GM18505 (cell line): ENCODE measurements around the gene LYZL6.
"Not testable (repeated sequence)": the region's sequence is repeated elsewhere in the genome, so short reads cannot be mapped to it uniquely, and the experiment has no call there.

Source experiments
- ATAC-seq: cut with Tn5 transposase; IDR thresholded peaks from one replicate; pipeline ENCODE4 v1.9.1; 2021; ENCODE audit not compliant: unreplicated experiment
- POLR2A ChIP-seq: IDR thresholded peaks from 4 replicates; pipeline ENCODE4 v1.6.1; 2011; ENCODE audit warnings: borderline replicate concordance; ENCODE audit not compliant: insufficient read depth, insufficient read length; ENCODE audit errors: extremely low read depth

LYZL6 gene

DNA sequence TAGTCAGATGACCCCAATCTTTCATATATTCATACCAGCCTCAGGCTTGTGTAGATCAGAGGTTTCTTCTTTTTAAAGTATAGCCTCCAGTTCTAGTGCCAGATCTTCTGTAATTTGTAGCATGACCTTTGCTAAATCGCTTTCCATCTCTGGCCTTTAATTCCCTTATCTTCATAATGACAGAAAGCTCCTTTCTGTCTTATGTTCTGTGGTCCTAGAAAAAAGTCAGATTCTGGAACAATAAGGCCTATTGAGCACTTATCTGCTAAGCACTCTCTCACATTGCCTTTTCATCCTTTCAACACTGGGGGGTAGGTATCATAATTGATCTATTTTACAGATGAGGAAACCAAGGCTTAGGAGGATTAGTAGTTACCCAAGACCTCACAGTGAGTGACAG is 28.6 kb upstream of the LYZL6 start:
- TF ChIP-seq POLR2A = no peak
- no peak for ATAC-seq

DNA sequence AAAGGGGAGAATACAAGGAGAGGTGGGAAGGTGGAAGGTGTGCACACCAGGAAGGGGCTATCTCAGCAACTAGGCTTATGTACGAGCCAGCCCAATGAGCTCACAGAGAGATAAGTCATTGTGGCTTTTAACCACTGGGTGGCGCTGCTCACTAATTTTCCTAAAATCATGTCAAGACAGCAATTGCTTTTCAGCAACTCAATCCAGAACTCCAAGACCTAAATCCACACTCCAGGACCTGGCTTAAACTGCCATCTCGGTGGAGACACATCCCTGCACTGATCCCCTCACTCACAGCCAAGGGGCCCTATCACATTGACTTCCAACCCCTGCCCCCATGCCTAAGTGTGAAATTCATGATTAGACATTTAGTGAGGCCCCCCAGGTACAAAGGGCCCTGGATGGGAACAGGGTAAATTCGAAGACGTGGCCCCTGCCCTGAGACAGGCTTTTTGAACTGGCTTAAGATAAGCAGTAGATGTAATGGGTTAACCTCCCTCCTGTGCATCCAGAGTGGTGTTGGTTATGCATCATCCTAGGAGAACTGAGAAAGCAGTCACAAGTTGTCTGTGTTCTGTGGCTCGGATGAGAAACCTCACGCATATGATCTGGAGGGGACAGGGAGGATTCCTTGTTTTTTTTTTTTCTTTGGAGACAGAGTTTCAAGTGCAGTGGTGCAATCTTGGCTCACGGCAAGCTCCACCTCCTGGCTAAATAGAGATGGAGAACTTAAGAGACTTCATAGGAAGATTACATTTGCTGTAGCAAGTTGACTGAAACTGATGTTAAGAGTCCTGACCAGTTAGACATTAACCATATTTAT is 26.3 kb upstream of the LYZL6 start:
- no peak for ATAC-seq
- no peak for TF ChIP-seq POLR2A

DNA sequence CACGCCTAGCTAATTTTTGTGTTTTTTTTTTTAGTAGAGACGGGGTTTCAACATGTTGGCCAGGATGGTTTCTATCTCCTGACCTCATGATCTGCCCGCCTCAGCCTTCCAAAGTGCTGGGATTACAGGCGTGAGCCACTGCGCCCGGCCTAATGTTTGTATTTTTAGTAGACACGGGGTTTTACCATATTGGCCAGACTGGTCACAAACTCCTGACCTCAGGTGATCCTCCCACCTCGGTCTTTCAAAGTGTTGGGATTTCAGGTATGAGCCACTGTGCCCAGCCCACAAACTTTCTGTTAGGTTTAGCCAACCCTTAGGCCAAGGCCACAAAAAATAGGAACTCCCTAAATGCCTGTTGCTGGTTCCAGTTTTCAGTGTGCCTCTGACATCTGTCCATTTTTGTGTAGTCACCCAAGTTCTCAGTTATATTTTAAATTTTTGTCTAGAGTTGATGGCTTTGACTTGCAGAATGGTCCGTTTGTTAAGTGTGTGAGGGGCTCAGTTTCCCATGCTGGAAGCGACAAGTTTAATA is 25.1 kb upstream of the LYZL6 start:
- no peak for ATAC-seq
- no peak for TF ChIP-seq POLR2A

DNA sequence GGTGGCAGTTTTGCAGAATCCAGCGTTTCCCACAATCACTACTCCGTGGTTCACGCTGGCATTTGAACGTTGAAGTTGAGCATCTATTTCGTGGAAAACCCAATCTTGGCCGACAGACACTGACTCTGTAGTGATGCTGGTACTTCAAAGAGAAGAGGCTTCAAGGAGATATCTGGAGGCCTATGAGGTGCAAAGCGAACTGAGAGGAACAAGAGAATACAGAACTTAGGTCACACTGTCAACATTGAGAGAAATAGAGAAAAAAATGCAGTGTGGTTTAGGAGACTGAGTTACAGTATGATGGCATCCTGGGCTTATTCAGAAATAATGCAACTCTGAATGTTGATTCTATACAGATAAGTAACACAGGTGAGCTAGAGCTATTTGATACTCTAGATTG is 21.8 kb upstream of the LYZL6 start:
- no peak for TF ChIP-seq POLR2A
- ATAC-seq = no peak

DNA sequence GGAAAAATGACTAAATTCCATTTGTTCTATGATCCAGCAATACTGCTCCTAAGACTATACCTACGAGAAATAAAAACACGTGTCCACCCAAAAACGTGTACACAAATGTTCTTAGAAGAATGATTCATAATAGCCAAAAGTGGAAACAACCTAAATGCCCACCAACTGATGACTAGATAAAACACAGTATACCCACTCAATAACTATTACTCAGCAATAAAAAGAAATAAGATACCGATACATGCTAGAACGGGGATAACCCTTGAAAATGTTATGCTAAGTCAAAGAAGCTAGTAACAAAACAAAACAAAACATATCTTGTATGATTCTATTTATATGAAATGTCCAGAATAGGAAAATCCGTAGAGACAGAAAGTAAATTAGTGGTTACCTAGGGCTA is 20.1 kb upstream of the LYZL6 start:
- no peak for ATAC-seq
- TF ChIP-seq POLR2A = no peak

DNA sequence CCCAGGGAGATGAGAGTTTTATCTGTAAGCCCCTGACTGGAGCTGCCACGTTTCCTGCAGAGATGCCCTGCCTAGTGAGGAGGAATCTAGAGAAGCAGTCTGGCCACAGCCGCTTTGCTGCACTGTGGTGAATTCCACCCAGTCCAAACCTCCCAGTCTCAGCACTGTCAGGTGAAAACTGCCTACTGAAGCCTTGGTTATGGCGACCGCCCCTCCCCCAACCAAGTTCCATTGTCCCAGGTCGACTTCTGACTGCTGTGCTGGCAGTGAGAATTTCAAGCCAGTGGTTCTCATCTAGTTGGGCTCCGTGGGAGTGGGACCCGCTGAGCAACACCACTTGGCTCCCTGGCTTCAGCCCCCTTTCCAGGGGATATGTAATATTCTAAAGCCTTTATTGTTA is 10.2 kb upstream of the LYZL6 start:
- no peak for TF ChIP-seq POLR2A
- no peak for ATAC-seq

DNA sequence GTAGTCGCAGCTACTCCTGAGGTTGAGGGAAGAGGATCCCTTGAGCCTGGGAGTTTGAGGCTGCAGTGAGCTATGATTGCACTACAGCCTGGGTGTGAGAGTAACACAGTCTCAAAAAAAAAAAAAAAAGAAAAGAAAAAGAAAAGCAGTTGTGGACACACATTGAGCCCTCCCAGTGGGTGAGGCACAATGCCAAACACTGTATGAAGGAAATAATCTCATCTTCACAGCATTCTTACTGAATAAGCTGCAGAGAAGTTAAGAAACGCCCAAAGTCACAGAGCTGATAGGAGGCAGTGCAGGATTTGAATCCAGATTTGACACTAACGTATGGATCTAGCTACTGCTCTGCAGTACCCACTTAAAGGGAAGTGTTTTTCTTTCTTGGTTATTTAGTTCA is 5.9 kb upstream of the LYZL6 start:
- ATAC-seq = no peak

DNA sequence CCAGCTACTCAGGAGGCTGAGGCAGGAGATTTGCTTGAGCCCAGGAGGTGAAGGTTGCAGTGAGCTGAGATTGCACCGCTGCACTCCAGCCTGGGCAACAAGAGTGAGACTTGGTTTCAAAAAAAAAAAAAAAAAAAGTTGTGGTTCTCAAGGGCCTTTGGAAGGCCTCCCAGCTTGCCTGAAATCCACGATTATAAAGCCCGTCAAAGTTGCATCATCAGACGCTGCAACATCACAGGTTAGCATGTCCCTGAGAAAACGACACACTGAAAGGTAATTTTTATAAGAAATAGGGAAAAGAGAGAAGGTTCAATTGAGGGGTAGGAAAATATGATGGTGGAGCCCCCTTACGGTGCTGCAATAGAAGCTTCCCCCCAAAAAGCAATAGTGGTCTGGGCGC is 4.6 kb upstream of the LYZL6 start:
- ATAC-seq = no peak

More for the DNA sequence above, 5.9 kb upstream of the LYZL6 start:
- TF ChIP-seq POLR2A = no peak

DNA sequence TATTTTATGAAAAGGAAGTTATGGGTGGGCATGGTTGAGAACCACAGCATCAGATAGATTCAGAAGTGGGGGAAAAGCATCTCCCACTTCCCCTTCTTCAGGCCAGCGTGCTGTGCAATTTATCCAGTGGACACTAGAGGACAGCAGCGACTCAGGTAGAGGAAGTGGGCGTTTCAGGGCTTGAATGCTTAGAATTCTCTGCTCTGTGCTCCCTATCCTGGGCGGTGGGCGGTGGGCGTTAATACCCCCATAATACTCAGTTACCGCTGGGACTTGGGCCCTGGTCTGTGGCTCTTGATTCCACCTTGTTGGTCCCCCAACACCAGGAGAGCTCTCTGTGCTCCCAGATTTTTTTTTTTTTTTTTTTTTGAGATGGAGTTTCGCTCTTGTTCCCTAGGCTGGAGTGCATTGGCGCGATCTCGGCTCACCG is 3.7 kb upstream of the LYZL6 start:
- no peak for ATAC-seq

More for the DNA sequence above, 4.6 kb upstream of the LYZL6 start:
- TF ChIP-seq POLR2A = no peak

DNA sequence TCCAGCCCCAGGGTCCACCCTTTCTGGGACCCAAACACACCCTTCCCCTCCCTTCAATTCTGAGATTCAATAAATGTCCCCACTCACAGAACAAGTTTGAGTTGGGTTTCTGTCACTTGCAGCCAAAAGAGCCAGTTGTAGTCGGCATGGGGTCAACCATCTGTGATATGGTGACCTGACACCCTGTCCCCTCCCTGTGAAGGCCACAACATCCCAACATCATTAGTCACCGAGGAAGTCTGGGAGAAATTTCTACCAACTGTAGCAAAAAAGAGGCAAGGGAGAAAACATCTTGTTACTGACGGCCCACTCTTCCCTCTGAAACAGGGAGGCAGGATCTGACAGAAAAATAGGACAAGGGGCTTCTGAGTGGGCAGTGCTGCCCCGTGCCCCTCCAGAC is 638 bp upstream of the LYZL6 start:
- ATAC-seq = no peak
- no peak for TF ChIP-seq POLR2A

More for the DNA sequence above, 3.7 kb upstream of the LYZL6 start:
- no peak for TF ChIP-seq POLR2A

DNA sequence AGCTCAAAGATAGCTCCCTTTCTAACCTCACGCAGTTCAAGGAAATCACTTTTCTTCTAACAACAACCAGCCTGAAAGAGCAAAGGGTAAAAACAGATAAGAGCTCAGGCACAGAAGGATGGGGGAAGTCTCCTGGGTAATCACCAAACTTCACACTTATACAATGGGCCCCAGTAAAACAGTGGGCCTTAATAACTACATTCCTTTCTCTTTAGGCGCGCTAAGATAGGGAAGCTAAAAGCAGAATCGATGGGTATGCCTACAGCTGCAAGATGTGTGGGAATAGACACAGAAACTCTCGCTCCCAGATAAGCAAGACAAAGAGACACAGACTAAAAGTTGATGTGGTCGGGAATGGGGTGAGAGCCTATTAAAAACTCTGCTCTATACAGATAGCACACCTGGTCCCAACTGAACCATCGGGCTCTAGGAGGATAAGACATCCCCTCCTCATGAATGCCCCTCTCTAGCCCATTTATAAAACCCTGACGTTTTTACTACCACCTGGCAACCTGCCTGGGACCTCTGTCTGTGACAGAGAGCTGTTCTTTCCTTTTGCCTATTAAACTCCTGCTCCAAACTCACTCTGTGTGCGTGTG is 826 bp downstream of the LYZL6 start:
- ATAC-seq = no peak
- TF ChIP-seq POLR2A = no peak

DNA sequence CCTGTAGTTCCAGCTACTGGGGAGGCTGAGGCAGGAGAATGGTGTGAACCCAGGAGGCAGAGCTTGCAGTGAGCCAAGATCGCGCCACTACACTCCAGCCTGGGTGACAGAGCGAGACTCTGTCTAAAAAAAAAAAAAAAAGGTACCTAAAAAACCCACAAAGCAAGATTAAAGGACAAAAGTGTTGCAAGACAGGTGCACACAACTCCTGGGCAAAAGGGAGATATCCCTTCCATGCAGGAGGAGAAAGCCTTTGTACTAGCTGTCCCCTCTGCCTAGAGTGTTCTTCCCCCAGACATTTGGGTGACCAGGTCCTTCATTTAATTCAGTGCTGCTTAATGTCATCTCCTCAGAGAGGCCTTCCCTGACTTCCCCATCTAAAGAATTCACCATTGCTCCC is 5.0 kb downstream of the LYZL6 start:
- ATAC-seq = not testable (repeated sequence)

DNA sequence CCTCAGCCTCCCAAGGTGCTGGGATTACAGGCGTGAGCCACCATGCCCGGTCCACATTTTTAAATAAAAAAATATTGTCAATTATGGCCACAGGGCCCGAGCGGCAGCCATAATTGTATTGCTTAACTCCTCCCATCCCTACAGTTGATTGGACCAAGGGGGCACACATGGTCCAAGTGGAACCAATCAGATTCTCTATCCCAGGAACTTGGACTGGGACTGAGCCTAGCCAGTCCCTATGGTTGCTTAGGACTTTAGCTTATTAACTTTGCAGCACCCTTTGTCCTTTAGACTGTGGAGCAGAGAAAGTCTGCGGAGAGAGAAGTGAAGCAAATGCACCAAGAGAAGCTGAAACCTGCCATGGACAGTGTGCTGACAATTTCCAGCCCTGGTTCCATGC is 7.5 kb downstream of the LYZL6 start:
- ATAC-seq = no peak
- TF ChIP-seq POLR2A = no peak

DNA sequence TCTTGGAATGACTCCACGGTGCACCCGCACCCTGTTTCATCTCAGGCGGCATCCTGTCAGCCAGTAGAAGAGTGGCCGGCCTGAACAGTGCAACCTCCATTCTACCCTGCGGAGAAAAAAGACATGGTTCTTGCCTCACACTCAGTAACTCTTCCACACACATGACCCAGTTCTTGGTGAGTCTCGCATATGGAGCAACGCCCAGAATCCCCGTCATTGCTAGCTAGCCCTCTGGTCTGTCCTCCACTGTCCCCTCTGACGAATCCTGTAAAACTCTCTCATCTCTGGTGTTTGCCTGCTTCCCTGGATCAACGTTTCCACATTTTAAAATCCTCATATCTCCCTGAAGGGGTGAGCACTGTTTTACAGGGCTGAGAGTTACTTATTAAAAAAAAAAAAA is 8.8 kb downstream of the LYZL6 start:
- ATAC-seq = no peak
- no peak for TF ChIP-seq POLR2A
